ENCODE data around the gene PRR23E. TPM values are rescaled to one million over a fixed set of nuclear protein-coding genes. Genes with fewer than 3 reads are reported as not detected.

The PRR23E gene
- total RNA-seq, 2 experiments from 2014 or later: not detected

DNA sequence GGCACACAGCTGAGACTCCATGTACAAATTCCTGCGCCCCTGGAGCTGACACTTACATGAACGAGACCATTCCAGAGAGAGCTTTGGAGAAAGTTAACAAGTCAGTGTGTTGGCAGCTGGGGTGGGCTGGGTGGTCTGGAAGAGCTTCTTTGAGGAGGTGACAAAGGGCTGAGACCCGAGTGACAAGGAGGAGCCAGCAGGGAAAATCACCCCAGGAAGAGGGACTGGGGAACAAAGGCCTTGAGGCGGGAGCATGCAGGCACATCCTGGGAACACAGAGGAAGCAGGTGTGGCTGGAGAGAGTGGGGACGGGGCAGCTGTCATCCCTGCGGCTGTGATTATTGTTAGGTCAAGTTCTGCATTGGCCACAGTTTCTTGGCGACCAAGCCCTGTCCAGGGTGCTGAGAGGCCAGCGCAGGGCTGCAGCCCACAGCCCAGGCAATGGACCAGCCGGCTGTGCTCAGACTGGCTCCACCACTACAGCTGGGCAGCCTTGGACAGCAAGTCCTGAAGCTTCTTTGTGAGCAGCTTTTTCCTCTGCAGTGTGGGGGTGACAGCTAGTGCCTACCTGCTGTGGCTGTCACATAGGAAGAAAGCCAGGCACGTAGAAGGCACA lies 34.2 kb upstream of the PRR23E start:
- Mint-ChIP-seq H3K36me3 (no peaks in the 10 kb centered on the region), H3K27ac (no peak overlapping the region), H3K9me3 (no peaks in the 10 kb centered on the region), H3K27me3 (no peaks in the 10 kb centered on the region), H3K4me3 (no peak overlapping the region), H3K4me1 (no peaks in the 10 kb centered on the region)
- no peak for DNase-seq

DNA sequence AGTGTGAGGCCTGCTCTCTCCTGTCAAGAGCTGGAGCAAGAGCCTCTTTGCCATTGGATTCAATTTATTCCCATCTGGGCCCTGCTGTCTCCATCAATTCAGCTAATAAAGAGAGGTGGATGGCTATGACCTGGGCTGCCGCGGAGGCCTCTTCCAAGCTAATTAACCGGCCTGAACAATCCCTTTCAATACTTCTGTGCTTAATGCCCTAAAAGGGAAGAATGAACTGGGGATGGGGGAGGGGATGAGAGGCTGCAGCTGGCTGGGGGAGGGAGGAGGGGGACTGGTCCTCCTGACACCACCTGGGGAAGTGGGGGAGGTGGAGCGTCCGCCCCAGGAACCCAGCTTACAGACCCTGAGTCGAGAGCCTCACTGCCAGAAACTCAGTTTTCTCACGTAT lies 33.4 kb upstream of the PRR23E start:
- Mint-ChIP-seq H3K27ac (no peak overlapping the region), H3K4me3 (no peak overlapping the region), H3K36me3 (no peaks in the 10 kb centered on the region), H3K4me1 (no peaks in the 10 kb centered on the region), H3K27me3 (no peaks in the 10 kb centered on the region), H3K9me3 (no peaks in the 10 kb centered on the region)
- DNase-seq: no peak

DNA sequence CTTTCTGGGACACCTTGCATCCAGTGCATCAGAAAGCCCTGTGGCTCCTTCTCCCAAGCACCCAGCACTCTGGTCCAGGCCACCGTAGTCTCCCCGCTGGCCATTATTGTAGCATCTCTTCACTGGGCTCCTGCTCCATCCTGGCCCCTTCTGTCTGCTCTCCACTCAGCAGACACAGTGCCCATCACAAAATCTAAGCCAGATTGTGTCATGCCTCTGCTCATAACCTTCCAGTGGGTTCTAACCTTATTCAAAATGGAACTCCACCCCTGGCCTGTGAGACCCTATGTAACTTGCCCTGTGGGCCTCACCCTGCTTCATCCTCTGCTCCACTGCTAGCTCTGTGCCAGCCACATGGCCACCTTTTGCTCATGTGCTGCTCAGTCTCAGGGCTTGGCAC lies 31.7 kb upstream of the PRR23E start:
- H3K27me3 Mint-ChIP-seq: peaks cover 3% of the 10 kb centered on the region
- H3K4me3 Mint-ChIP-seq: no peak overlapping the region
- no peaks in the 10 kb centered on the region for H3K9me3 Mint-ChIP-seq
- no peak for DNase-seq
- no peaks in the 10 kb centered on the region for H3K36me3 Mint-ChIP-seq
- H3K4me1 Mint-ChIP-seq: no peaks in the 10 kb centered on the region
- H3K27ac Mint-ChIP-seq: no peak overlapping the region

DNA sequence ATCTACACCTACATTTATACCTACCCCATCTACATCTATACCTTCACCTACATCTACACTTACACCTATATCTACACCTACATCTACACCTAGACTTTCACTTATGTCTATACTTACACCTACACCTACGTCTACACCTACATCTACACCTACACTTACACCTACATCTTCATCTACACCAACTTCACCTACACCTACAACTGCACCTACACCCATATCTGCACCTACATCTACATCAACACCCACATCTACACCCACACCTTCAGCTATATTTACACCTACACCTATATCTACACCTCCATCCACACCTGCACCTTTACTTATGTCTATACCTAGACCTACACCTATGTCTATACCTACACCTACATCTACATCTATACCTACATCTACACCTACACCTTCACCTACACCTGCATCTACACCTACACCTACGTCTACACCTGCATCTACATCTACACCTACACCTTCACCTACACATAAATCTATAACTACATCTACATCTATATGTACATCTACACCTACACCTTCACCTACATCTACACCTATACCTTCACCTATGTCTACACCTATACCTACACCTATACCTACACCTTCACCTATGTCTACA lies 30.9 kb upstream of the PRR23E start:
- Mint-ChIP-seq H3K4me1 (no peaks in the 10 kb centered on the region), H3K9me3 (no peaks in the 10 kb centered on the region), H3K4me3 (no peak overlapping the region), H3K27me3 (peaks cover 3% of the 10 kb centered on the region), H3K27ac (no peak overlapping the region), H3K36me3 (no peaks in the 10 kb centered on the region)
- DNase-seq: no peak

DNA sequence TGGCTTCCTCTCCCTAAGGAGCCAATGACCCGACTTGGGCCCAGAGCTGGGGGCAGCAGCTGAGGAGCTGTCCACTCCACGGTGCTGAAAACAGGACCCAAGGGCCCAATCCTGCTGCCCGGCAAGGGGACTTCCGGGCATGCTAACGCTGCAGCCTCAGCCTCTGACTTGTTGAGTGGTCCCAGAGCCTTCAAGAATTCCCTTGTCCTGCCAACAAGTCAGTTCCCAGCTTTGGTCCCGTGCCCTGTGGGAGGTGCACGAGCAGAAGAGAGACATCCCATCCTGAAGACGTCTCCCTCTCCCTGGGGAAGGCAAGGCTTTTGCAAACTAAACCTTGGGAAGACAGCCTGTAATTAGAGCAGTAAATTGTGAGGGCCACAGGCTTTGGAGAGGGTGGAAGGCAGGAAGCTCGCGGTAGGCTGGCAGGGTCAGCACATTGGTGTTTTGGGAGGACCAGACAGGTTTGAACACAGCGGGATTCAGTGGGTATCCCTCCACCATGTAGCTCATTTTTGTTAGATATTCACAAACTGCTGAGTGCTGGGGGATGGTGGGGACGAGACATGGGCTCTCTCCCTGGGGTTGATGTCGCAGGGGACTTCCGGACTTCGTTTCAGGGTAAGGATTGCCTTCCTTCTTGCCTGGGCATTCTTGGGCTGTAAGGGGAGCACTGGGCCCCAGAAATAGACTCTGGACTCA lies 29.8 kb upstream of the PRR23E start:
- no peaks in the 10 kb centered on the region for H3K4me1 Mint-ChIP-seq
- peaks cover 3% of the 10 kb centered on the region for H3K27me3 Mint-ChIP-seq
- H3K9me3 Mint-ChIP-seq: no peaks in the 10 kb centered on the region
- no peaks in the 10 kb centered on the region for H3K36me3 Mint-ChIP-seq
- DNase-seq: no peak
- no peak overlapping the region for H3K4me3 Mint-ChIP-seq
- no peak overlapping the region for H3K27ac Mint-ChIP-seq

DNA sequence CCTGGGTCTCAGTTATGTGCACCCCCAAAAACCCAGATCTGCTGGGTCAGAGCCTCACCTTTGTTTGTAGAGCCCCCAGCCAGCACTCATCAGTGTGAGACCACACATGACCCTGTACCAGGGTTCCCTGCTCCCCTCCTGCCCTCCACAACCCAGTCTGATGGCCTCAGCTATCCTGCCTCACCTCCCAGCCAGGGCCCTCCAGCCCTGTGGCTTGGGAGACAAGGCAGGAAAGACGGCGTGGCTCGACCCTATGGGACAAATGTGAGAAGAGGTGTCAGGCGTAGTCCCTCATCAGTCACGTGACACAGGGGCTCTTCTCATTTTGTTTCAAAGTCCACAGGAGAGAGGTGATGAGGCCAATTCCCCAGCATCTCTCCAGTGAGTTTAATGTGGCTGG lies 28.3 kb upstream of the PRR23E start:
- H3K36me3 Mint-ChIP-seq: no peaks in the 10 kb centered on the region
- DNase-seq: no peak
- no peak overlapping the region for H3K4me3 Mint-ChIP-seq
- no peaks in the 10 kb centered on the region for H3K9me3 Mint-ChIP-seq
- no peak overlapping the region for H3K27ac Mint-ChIP-seq
- no peaks in the 10 kb centered on the region for H3K4me1 Mint-ChIP-seq
- peaks cover 4% of the 10 kb centered on the region for H3K27me3 Mint-ChIP-seq

DNA sequence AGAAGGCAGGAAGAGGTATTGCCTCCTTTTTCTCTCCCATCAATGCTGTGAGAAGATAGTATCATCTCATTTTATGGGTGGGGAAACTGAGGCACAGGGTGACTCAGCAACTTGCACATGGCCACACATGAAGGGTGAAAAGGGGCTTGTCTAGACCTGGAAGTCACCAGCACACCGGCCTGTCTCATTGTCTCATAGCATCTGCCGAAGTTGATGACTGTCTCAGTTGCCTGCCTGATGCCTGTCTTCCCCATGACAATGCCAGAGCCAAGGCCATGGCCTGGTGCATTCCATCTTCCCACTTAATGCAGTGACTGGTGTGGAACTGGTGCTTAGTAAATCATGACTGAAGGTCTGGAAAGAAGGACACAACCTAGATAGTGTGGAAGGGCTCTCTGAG lies 27.9 kb upstream of the PRR23E start:
- no peak for DNase-seq
- Mint-ChIP-seq H3K27ac (no peak overlapping the region), H3K36me3 (no peaks in the 10 kb centered on the region), H3K9me3 (no peaks in the 10 kb centered on the region), H3K4me3 (no peak overlapping the region), H3K4me1 (no peaks in the 10 kb centered on the region), H3K27me3 (peaks cover 6% of the 10 kb centered on the region)

DNA sequence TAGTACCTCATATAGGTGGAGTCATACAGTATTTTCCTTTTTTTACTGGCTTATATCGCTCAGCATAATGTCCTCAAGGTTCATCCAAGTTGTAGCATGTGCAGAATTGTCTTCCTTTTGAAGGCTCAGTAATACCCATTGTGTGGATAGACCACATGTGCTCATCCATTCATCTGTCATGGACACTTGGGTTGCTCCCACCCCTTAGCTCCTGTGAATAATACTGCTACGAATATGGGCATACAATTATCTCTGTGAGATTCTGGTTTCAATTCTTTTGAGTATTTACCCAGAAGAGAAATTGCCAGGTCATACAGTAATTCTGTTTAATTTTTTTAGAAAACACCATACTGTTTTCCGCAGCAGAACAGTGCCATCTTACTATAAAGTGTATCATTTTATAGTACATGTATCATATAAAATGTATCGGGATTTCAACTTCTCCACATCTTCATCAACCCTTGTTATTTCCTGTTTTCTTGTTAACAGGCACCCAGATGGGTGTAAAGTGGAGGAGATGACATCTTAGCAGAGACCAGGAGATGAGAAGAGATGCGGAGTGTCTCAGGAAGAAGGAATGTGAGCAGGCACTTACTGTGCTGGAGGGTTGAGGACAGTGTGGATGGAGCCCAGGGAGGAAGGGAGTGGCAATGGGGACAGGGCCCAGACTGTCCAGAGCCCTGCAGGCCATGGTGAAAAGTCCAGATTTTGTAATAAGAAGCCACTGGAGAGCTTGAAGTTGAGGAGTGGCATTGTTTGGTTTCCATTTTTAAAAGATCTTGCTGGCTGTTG lies 27.0 kb upstream of the PRR23E start:
- peaks cover 6% of the 10 kb centered on the region for H3K27me3 Mint-ChIP-seq
- H3K9me3 Mint-ChIP-seq: no peaks in the 10 kb centered on the region
- H3K4me1 Mint-ChIP-seq: no peaks in the 10 kb centered on the region
- no peak overlapping the region for H3K4me3 Mint-ChIP-seq
- H3K36me3 Mint-ChIP-seq: no peaks in the 10 kb centered on the region
- no peak for DNase-seq
- H3K27ac Mint-ChIP-seq: no peak overlapping the region

DNA sequence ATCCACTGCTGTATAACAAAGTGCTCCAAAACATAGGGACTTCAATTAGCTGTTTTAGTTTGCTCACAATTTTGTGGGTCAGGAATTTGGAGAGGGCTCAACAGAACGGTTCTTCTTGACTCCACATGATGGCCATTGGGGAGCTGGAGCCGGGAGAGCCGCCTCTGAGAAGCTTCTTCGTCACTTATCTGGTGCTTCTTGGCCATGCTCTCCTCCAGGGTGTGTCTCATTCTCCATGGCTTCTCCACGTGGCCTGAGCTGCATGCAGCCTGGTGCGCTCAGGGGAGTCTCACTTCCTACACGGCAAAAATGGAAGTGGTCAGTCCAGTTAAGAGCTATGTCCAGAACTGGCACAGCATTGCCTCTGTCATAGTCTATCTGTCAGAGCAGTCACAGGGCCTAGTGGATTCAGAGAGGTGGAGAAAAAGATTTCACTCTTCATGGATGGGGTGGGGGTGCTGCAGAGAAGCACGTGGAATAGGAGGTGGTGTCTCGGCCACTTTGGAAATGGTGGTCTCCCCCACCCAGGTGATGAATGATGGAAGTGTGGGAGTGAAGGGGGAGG lies 26.3 kb upstream of the PRR23E start:
- H3K36me3 Mint-ChIP-seq: no peaks in the 10 kb centered on the region
- peaks cover 6% of the 10 kb centered on the region for H3K27me3 Mint-ChIP-seq
- no peak for DNase-seq
- no peak overlapping the region for H3K27ac Mint-ChIP-seq
- no peak overlapping the region for H3K4me3 Mint-ChIP-seq
- H3K9me3 Mint-ChIP-seq: no peaks in the 10 kb centered on the region
- no peaks in the 10 kb centered on the region for H3K4me1 Mint-ChIP-seq

DNA sequence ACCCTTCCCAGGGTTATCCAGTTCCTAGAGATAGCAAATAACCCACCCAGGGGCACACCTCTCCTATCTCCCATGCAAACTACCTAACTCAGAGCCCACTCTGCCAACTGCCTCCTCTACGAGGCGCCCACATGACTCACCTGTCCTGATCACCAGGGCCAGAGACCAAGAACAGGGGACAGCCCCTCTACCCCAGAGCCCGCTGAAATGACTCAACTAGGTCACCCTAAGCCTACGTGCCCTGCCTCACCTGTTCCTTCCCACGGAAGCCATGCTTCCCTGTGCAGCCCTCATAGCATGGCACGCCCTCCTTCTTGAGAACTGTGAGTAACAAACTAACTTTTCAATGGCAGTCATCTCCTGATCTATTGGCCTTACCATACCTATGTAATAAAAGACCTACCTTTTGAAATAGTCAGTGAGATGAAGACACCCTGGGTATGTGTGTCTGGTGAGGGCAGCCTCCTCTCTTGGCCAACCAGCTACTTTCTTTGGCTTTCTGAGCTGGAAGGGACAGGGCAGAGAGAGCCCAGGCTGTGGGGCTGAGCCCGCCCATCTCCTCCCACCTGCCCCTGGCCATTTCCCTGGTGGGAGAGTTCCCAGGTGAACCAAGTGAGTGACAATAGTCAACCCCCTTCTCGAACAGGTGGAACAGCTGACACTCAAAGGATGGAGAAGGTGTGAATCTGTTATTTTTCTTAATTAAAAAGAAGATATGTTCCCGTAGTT lies 25.5 kb upstream of the PRR23E start:
- no peaks in the 10 kb centered on the region for H3K4me1 Mint-ChIP-seq
- H3K4me3 Mint-ChIP-seq: no peak overlapping the region
- H3K36me3 Mint-ChIP-seq: no peaks in the 10 kb centered on the region
- H3K9me3 Mint-ChIP-seq: no peaks in the 10 kb centered on the region
- DNase-seq: no peak
- H3K27ac Mint-ChIP-seq: no peak overlapping the region
- H3K27me3 Mint-ChIP-seq: peaks cover 14% of the 10 kb centered on the region

DNA sequence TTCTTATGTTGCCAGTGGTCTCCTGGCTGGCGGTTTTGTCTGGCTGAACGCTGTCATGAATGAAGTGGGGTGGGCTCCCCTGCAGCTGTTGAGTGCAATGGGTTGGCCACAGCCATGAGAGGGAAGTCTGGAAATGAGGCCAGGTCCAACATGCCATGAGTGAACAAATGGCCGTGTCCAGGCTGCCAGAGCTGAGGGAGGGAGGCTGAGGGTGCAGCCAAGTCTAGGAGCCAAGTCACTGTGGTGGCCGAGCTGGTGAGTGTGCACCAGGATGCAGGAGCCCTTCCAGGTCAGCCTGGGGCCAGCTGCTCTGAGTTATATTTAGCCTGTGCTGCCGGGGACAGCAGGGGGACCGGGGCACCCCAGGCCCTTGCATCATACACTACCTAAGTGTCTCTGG lies 24.7 kb upstream of the PRR23E start:
- H3K4me1 Mint-ChIP-seq: no peaks in the 10 kb centered on the region
- H3K4me3 Mint-ChIP-seq: no peak overlapping the region
- H3K9me3 Mint-ChIP-seq: no peaks in the 10 kb centered on the region
- no peak overlapping the region for H3K27ac Mint-ChIP-seq
- H3K36me3 Mint-ChIP-seq: no peaks in the 10 kb centered on the region
- H3K27me3 Mint-ChIP-seq: peaks cover 18% of the 10 kb centered on the region
- DNase-seq: no peak

DNA sequence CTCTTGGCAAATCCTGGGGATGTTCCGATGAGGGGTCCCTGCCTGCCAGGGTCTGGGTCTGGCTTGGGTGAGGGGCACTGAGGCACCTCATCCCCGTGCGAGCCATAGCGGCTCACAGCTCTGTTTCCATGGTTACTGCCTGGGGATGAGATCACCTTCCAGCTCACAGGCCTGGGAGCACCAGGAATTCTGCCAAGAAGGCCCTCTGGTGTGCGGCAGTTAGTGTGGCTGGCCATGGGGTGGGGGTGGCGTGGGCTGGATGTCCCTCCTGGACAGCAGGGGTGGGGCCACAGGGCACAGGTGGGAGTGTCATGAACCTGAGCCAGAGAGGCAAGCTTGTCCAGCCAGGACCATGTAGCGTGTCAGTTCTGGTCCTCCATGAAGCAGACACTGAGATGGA lies 22.1 kb upstream of the PRR23E start:
- Mint-ChIP-seq H3K9me3 (no peaks in the 10 kb centered on the region), H3K27ac (no peak overlapping the region), H3K4me3 (no peak overlapping the region), H3K27me3 (peaks cover 22% of the 10 kb centered on the region), H3K36me3 (no peaks in the 10 kb centered on the region), H3K4me1 (no peaks in the 10 kb centered on the region)
- no peak for DNase-seq

DNA sequence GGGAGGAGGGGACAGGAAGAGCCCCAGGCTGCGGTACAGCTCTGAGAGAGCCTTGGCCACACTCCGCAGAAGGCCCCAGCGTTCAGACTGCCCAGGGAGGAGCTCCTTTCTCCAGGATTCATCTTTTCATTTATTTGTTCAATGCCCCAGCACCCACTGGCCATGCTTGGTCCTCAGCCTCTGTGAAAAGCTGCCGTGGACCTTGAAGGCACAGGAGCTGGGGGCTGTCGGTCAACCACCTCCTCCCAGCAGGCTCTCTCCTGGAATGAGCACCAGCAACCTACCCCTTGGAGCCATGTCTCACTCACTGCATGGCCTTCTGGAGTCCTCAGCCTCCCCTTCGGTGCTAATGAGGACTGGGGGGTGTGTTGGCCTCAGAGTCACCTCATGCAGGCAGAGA lies 21.6 kb upstream of the PRR23E start:
- no peak for DNase-seq
- no peak overlapping the region for H3K4me3 Mint-ChIP-seq
- H3K27ac Mint-ChIP-seq: no peak overlapping the region
- H3K4me1 Mint-ChIP-seq: no peaks in the 10 kb centered on the region
- H3K27me3 Mint-ChIP-seq: peaks cover 19% of the 10 kb centered on the region
- H3K36me3 Mint-ChIP-seq: no peaks in the 10 kb centered on the region
- no peaks in the 10 kb centered on the region for H3K9me3 Mint-ChIP-seq

DNA sequence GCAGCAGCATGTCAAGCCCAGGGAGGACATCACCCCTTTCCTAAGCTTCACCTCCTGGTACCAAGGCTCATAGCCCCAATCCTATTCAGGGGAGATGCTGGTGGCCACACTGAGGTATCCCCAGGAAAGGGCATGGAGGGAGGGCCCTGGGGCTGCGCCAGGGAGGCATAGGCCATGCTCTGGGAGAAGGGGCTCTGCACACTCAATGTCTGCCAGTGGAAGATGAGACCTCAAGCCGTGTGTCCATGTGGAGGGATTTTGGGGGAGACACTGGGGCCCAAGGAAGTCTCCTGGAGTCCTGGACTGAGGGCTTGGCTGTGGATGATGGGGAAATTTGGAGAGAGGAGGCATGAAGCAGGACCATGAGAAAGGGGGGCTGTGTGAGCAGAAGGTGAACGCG lies 21.2 kb upstream of the PRR23E start:
- Mint-ChIP-seq H3K4me1 (no peaks in the 10 kb centered on the region), H3K27ac (no peak overlapping the region), H3K9me3 (no peaks in the 10 kb centered on the region), H3K36me3 (no peaks in the 10 kb centered on the region), H3K4me3 (no peak overlapping the region), H3K27me3 (peaks cover 19% of the 10 kb centered on the region)
- no peak for DNase-seq

DNA sequence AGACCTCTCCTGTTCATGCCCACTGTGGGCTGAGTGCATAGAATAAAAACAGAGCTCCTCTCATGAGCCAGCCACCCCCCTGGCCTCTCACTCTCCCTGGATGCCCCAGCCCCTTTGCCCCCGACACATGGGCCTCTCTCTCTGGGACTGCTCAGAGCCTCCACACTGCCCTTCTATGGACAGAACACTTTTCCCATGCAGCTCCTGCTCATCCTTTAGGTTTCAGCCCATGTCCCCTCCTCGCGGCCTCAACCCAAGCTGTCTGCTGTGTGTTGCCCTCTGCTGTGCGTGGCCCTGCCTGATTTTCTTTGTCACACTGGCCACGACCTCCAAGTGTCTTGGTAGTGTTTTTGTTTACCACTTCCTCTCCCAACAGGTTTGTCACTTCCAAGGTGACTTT lies 20.7 kb upstream of the PRR23E start:
- Mint-ChIP-seq H3K4me1 (no peaks in the 10 kb centered on the region), H3K4me3 (no peak overlapping the region), H3K27ac (no peak overlapping the region), H3K9me3 (no peaks in the 10 kb centered on the region), H3K27me3 (peaks cover 19% of the 10 kb centered on the region), H3K36me3 (no peaks in the 10 kb centered on the region)
- no peak for DNase-seq

Measured in activated naive CD8-positive, alpha-beta T cell treated with anti-CD3 and anti-CD28 coated beads for 36 hours (primary cell).